ENCODE data around the gene ZNF518A.
"Not testable (repeated sequence)": the region's sequence is repeated elsewhere in the genome, so short reads cannot be mapped to it uniquely, and the experiment has no call there.

ZNF518A gene

GRCh38 chr10:96138102-96138501 lies 8.0 kb downstream of the ZNF518A start:
- no peak for DNase-seq

DNA sequence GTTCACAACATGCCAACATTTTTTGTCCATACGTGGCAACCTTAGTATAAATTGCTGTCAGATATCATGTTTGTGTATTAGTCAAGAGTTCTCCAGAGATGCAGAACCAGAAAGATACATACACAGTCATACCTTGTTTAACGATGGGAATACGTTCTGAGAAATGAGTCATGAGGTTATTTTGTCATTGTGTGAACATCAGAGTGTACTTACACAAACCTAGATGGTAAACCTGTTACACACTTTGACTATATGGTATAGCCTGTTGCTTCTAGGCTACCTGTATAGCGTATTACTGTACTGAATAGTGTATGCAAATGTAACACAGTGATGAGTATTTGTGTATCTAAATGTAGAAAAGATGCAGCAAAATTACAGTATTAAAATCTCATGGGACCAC lies 22.3 kb downstream of the ZNF518A start:
- no peak for DNase-seq

DNA sequence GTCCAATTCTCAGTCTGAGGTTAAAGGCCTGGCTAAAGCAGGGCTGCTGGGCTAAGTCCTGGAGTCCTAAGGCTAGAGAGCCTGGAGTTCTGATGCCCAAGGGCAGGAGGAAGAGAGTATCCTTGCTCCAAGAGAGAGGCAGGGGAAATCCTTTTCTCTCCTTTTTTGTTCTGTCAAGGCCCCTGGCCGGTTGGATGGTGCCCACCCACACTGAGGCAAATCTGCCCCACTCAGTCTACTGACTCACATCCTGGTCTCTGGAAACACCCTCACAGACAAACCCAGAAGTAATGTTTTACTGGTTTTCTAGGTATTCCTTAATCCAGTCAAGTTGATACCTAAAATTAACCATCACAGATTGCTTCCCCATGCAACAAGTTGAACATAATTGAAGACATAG lies 23.0 kb downstream of the ZNF518A start:
- DNase-seq = no peak

DNA sequence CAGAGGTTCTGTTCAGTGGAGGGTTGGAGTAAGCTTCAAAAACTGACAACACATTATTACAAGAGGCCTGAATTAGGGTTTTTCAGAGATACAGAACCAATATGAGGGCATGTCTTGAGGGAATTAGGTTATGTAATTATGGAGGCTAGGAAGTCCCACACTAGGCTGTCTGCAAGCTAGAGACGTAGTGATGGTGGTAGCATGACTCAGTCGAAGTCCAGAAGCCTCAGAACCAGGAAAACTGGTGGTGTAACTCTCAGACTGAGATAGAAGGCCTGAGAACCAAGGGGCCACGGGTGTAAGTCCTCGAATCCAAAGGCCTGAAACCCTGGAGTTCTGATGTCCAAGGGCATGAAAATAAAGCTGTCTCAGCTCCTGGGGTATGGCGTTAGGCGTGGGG lies 35.6 kb downstream of the ZNF518A start:
- no peak for DNase-seq

GRCh38 chr10:96168546-96168945 lies 38.4 kb downstream of the ZNF518A start:
- no peak for DNase-seq

GRCh38 chr10:96170230-96170629 lies 40.1 kb downstream of the ZNF518A start:
- no peak for DNase-seq

DNA sequence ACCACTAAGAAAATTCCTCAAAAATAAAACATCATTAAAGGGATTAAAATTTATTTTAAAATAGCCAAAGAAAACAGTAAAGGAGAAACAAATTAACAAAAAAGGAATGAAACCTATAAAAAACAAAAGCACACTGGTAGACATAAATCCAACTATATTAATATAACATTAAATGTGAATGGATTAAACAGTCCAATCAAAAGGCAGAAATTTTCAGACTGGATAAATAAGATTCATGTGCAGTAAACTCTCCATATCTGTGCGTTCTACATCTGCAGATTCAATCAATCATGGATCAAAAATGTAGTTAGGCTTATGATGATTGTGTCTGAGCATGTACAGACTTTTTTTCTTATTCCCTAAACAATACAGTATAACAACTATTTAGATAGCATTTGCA lies 42.6 kb downstream of the ZNF518A start:
- no peak for DNase-seq

DNA sequence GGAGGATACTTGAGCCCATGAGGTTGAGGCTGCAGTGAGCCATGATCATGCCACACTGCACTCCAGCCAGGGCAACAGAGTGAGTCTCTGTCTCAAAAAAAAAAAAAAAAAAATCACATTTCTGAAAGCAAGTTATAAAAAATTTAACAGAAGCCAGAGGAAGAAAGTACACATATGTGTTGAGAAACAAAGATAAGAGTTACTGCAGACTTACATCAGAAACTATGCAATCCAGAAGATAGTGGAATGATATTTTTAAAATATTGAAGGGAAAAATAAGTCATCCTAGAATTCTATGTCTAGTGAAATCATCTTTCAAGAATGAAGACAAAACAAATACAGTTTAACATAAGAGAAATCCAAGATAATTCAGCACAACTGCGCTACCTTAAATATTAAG lies 46.9 kb downstream of the ZNF518A start:
- no peak for DNase-seq

- no peak for DNase-seq
Observed at GRCh38 chr10:96188421-96188820, 58.3 kb downstream of the ZNF518A start.

GRCh38 chr10:96188916-96189315 lies 58.8 kb downstream of the ZNF518A start:
- no peak for DNase-seq

GRCh38 chr10:96189505-96189904 lies 59.4 kb downstream of the ZNF518A start:
- DNase-seq = not testable (repeated sequence)

DNA sequence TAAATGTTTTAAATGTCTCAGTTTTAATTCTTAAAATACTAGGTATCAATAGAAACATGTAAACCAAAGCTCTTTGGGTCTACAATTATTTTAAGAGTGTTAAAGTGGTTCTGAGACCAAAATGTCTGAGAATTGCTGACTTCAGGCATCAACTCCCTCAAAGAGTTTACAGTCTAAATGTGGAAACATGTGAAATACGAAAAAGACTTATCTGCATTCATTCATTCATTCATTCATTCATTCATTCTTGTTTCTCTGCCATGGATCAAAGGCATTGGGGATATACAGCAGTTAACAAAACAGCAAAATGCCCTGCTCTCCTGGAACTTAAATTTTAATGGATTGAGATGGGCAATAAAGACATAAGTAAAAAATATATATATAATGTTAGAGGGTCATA lies 71.4 kb downstream of the ZNF518A start:
- DNase-seq = no peak

- no peak for DNase-seq
Observed at GRCh38 chr10:96205580-96205979, 75.5 kb downstream of the ZNF518A start.

DNA sequence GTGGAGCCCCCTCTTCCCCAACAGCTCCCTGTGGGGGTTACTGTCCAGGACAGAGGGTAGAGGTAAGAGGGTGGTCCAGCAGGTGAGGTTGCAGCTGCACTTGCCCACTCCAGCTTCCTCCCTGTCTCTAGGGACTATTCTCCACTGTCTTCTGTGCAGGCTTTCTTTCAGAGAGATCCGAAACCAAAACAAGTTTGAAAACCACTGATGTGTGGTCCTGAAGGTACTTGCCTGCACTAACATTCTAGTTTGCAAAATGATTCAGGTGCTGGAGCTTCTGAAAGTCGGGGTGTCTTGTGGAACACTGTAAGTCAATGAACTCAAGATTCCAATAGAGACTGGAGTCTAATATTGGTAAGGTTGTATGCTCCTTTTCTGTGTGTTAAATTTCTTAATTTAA lies 78.2 kb downstream of the ZNF518A start:
- no peak for DNase-seq

DNA sequence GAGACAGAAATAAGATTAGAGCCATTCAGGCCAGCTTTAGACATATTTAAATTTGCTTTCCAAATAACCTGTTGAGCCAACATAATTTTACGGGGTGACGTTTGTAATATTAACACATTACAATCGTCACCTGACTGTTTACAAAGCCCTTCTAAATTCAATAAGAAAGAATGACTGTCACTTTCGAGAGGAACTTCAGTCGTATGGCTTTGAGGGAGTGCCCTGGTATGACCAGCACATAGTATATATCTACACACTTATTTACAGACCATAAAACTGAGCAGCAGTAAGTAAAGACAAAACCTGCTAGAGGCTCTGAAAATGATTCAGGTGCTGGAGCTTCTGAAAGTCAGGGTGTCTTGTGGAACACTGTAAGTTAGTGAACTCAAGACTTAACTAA lies 78.8 kb downstream of the ZNF518A start:
- no peak for DNase-seq

DNA sequence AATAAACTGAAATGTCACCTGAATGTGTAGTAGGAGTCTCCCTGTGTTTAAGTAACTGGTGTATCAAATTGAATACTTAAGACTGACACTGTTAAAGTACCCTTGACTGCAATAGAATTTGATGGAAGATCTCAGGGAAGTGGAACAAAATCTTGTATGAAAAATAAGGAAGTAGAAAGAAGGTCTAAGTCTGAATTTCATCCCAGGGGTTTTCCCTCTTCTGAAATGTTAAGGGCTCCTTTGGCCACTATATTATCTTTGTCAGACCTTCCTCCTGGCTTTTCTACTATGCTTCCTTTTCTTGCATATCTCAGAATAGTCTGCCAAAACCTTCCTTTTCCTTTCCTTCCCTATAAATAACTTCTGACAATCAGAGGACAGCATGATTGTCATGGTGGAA lies 81.7 kb downstream of the ZNF518A start:
- DNase-seq = no peak

GRCh38 chr10:96212911-96213310 lies 82.8 kb downstream of the ZNF518A start:
- no peak for DNase-seq

Data from CD4-positive, alpha-beta T cell treated with Interleukin-4 for 4 hours (primary cell).